Fibroblast of the aortic adventitia (primary cell): ENCODE results near the gene ESR1. TPM values are rescaled to one million over a fixed set of nuclear protein-coding genes. Genes with fewer than 3 reads are reported as not detected.
A peak's percentile ranks its signal among the peaks of the same experiment; 100 is the strongest.

Experiments
- DNase-seq: peaks from one replicate; pipeline ENCODE4 v3.0.0-alpha.2; 2010; ENCODE audit warnings: low read depth
- H3K4me3 ChIP-seq: 2 replicates; pipeline ENCODE4 v1.5.1; 2011; ENCODE audit warnings: low read depth, mild to moderate bottlenecking, control low read depth, low read length, moderate library complexity
- CTCF ChIP-seq: IDR thresholded peaks from 2 replicates; pipeline ENCODE4 v1.5.1; 2011; ENCODE audit warnings: mild to moderate bottlenecking, low read length, control low read depth, inconsistent platforms; ENCODE audit not compliant: insufficient read depth
- total RNA-seq: library from RNA; depleted of rRNA; stranded (reverse); fragments of >200 nt; gene quantifications from 2 replicates; pipeline ENCODE4 v1.2.3, GENCODE V29; 2012; ENCODE audit warnings: low replicate concordance

ESR1 gene
- total RNA-seq, 1 donor: 2.7 TPM

DNA sequence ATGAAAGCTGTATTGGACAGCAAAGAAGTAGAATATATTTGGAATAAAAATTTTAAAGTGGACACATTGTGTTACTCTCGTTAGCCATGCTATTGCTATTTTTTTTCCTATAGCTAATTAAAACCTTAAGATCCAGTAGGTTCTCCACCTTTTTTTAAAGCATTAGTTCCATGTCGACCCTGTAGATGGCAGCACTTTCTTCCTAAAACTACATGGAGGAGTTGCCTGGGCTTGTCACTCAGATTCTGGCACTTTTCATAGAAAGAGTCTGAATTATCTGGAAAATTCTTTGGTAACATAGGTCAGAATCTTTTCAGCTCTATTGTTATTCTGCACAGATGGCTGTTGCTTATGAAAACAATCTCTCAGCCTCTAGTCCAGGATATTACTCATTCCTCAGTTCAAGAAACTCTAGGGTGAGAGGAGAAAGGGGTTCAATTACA, 42.0 kb upstream of the ESR1 start:
- peak; percentile 97 for DNase-seq
- H3K4me3 ChIP-seq: no peak overlapping the region
- peak; percentile 69 for TF ChIP-seq CTCF

- no peak for DNase-seq
- H3K4me3 ChIP-seq: no peak overlapping the region
- TF ChIP-seq CTCF: no peak
These were observed 35.0 kb upstream of the ESR1 start for GRCh38 chr6:151772446-151772845.

DNA sequence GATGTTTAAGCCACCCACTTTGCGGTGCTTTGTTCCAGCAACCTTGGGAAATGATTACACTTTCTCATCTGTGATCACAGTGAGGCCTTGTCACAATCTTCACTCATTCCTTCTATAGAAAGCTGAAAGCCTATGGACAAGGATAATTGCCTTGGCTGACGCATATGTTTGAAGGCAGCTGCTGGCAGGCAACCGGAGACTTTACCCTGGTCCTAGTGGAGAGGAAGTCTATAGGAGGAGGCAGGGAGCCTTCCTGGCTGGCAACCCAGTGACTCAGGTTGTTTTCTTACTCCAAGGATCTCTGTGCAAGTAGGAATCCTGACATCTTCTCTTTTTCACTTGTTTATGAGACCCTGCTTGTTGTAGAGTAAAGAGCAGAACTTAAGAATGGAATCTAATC, 34.1 kb upstream of the ESR1 start:
- DNase-seq: peak; percentile 13
- TF ChIP-seq CTCF: no peak

GRCh38 chr6:151782560-151782959, 24.9 kb upstream of the ESR1 start:
- TF ChIP-seq CTCF: no peak
- no peak overlapping the region for H3K4me3 ChIP-seq
- DNase-seq: no peak

More for the DNA sequence above, 34.1 kb upstream of the ESR1 start:
- no peak overlapping the region for H3K4me3 ChIP-seq

- no peak for TF ChIP-seq CTCF
- no peak overlapping the region for H3K4me3 ChIP-seq
- no peak for DNase-seq
These were observed 23.8 kb upstream of the ESR1 start for GRCh38 chr6:151783692-151784091.

DNA sequence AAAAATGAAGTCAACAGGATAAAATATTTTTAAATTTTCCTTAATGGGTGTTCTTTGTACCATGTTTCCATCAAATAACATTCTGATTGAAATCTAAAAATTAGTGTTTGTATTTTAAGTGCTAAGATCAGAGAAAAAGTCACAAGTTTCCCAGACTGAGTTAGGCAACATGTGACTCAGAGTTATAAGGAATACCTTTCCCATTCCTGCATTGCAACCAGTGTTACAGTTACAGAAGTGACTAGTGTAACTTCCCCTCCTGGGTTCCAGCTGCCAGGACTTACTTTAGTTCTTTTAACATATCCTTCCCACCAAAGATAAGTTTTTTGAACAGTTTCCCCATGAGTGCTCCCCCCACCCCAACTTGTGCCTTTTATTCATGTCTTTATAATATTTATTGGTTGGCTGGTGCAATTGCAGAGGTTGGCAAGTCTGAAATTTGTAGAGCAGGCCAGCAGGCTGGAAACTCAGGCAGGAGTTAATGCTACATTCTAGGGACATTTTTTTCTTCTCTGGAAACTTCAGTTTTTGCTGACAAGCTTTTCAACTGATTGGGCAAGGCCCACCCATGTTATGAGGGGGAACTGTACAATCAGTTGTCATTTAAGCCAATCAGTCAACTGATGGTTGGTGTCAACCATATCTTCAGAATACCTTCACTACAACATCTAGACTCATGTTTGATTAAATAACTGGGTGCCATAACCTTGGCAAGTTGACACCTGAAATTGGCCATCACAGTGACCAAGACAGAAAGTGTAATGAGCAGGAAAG, 22.9 kb upstream of the ESR1 start:
- H3K4me3 ChIP-seq: no peak overlapping the region
- DNase-seq: peak; percentile 44
- no peak for TF ChIP-seq CTCF
